ENCODE measurements around the gene ARHGAP44.

Gene ARHGAP44

GRCh38 chr17:12955521-12955920 lies 166.2 kb downstream of the ARHGAP44 start:
- peaks cover 25% of the 10 kb centered on the region for H3K36me3 ChIP-seq
- no peak overlapping the region for H3K27ac ChIP-seq
- no peak overlapping the region for H3K4me3 ChIP-seq (ENCODE audit: low read depth, low read length)
- no peaks in the 10 kb centered on the region for H3K9me3 ChIP-seq (ENCODE audit: severe bottlenecking)
- TF ChIP-seq CTCF (IDR thresholded peaks at IDR 0.05; ENCODE audit: low read depth, low read length) = no peak
- H3K27me3 ChIP-seq (ENCODE audit: insufficient read depth, low read depth, severe bottlenecking) = no peaks in the 10 kb centered on the region
- DNase-seq = no peak

GRCh38 chr17:12958786-12959185 lies 169.5 kb downstream of the ARHGAP44 start:
- Histone ChIP-seq H3K4me3 (ENCODE audit: low read depth, low read length) (no peak overlapping the region), H3K27ac (no peak overlapping the region), H3K36me3 (peaks cover 17% of the 10 kb centered on the region), H3K9me3 (ENCODE audit: severe bottlenecking) (no peaks in the 10 kb centered on the region), H3K27me3 (ENCODE audit: insufficient read depth, low read depth, severe bottlenecking) (no peaks in the 10 kb centered on the region)
- no peak for TF ChIP-seq CTCF (IDR thresholded peaks at IDR 0.05; ENCODE audit: low read depth, low read length)
- DNase-seq = no peak

GRCh38 chr17:12959441-12959840 lies 170.1 kb downstream of the ARHGAP44 start:
- H3K27ac ChIP-seq = no peak overlapping the region
- H3K27me3 ChIP-seq (ENCODE audit: insufficient read depth, low read depth, severe bottlenecking) = no peaks in the 10 kb centered on the region
- no peak for DNase-seq

GRCh38 chr17:12961655-12962054 lies 172.4 kb downstream of the ARHGAP44 start:
- no peak overlapping the region for H3K27ac ChIP-seq
- no peaks in the 10 kb centered on the region for H3K9me3 ChIP-seq (ENCODE audit: severe bottlenecking)
- H3K4me3 ChIP-seq (ENCODE audit: low read depth, low read length) = no peak overlapping the region
- no peaks in the 10 kb centered on the region for H3K27me3 ChIP-seq (ENCODE audit: insufficient read depth, low read depth, severe bottlenecking)
- DNase-seq = no peak
- H3K36me3 ChIP-seq = peaks cover 14% of the 10 kb centered on the region
- TF ChIP-seq CTCF (IDR thresholded peaks at IDR 0.05; ENCODE audit: low read depth, low read length) = no peak

More at GRCh38 chr17:12959441-12959840, 170.1 kb downstream of the ARHGAP44 start:
- H3K4me3 ChIP-seq (ENCODE audit: low read depth, low read length) = no peak overlapping the region
- peaks cover 17% of the 10 kb centered on the region for H3K36me3 ChIP-seq
- no peaks in the 10 kb centered on the region for H3K9me3 ChIP-seq (ENCODE audit: severe bottlenecking)
- no peak for TF ChIP-seq CTCF (IDR thresholded peaks at IDR 0.05; ENCODE audit: low read depth, low read length)

- Histone ChIP-seq H3K4me3 (ENCODE audit: low read depth, low read length) (no peak overlapping the region), H3K27ac (no peak overlapping the region), H3K9me3 (ENCODE audit: severe bottlenecking) (no peaks in the 10 kb centered on the region), H3K36me3 (peaks cover 3% of the 10 kb centered on the region), H3K27me3 (ENCODE audit: insufficient read depth, low read depth, severe bottlenecking) (no peaks in the 10 kb centered on the region)
- no peak for DNase-seq
- no peak for TF ChIP-seq CTCF (IDR thresholded peaks at IDR 0.05; ENCODE audit: low read depth, low read length)
Observed at GRCh38 chr17:12963505-12963904, 174.2 kb downstream of the ARHGAP44 start.

GRCh38 chr17:12964162-12964561 lies 174.9 kb downstream of the ARHGAP44 start:
- no peak overlapping the region for H3K27ac ChIP-seq
- no peak overlapping the region for H3K4me3 ChIP-seq (ENCODE audit: low read depth, low read length)
- peaks cover 3% of the 10 kb centered on the region for H3K36me3 ChIP-seq
- no peaks in the 10 kb centered on the region for H3K9me3 ChIP-seq (ENCODE audit: severe bottlenecking)
- no peak for DNase-seq
- no peaks in the 10 kb centered on the region for H3K27me3 ChIP-seq (ENCODE audit: insufficient read depth, low read depth, severe bottlenecking)
- TF ChIP-seq CTCF (IDR thresholded peaks at IDR 0.05; ENCODE audit: low read depth, low read length) = no peak

Measured in WERI-Rb-1 (cell line).